SK-N-SH treated with all-trans-retinoic acid at 6 μM for 48 hours (cell line): ENCODE results near the gene PLA2G2F.

Experiments
- ATAC-seq: fragments of 200-7000 bp; cut with Tn5 transposase; 3 replicates; pipeline ENCODE4 v1.9.1; 2020; ENCODE audit warnings: mild to moderate bottlenecking, moderate library complexity
- ARNTL ChIP-seq: fragments of 450-650 bp; formaldehyde crosslinking; IDR thresholded peaks from 2 replicates; pipeline ENCODE4 v1.5.0; 2020; ENCODE audit warnings: low read depth, mild to moderate bottlenecking, moderate library complexity, borderline replicate concordance
- BACH2 ChIP-seq: fragments of 250-450 bp; sonication (Bioruptor Pico); IDR thresholded peaks from 2 replicates; pipeline ENCODE4 v1.9.0; 2021; ENCODE audit warnings: mild to moderate bottlenecking, borderline replicate concordance
- CSDC2 ChIP-seq: fragments of 250-450 bp; sonication (Bioruptor Pico); IDR thresholded peaks from 2 replicates; pipeline ENCODE4 v1.5.0; 2020; ENCODE audit warnings: mild to moderate bottlenecking, moderate library complexity
- CSRNP3 ChIP-seq: fragments of 250-450 bp; sonication (Bioruptor Pico); IDR thresholded peaks from 2 replicates; pipeline ENCODE4 v1.5.1; 2021; ENCODE audit warnings: mild to moderate bottlenecking, moderate library complexity
- ESRRG ChIP-seq: fragments of 250-450 bp; sonication (Bioruptor Pico); IDR thresholded peaks from 2 replicates; pipeline ENCODE4 v1.6.1; 2021; ENCODE audit warnings: mild to moderate bottlenecking
- GLIS3 ChIP-seq: fragments of 250-450 bp; sonication (Bioruptor Pico); IDR thresholded peaks from 2 replicates; pipeline ENCODE4 v1.5.0; 2020; ENCODE audit warnings: mild to moderate bottlenecking, moderate library complexity
- ISL1 ChIP-seq: fragments of 250-450 bp; sonication (Bioruptor Pico); IDR thresholded peaks from 2 replicates; pipeline ENCODE4 v2.1.2; 2022; ENCODE audit warnings: mild to moderate bottlenecking, moderate library complexity
- OSR1 ChIP-seq: fragments of 250-450 bp; sonication (Bioruptor Pico); IDR thresholded peaks from 2 replicates; pipeline ENCODE4 v1.8.0; 2022; ENCODE audit warnings: moderate library complexity, mild to moderate bottlenecking, inconsistent platforms
- PPARA ChIP-seq: fragments of 250-450 bp; sonication (Bioruptor Pico); IDR thresholded peaks from 2 replicates; pipeline ENCODE4 v1.5.0; 2020; ENCODE audit warnings: mild to moderate bottlenecking, borderline replicate concordance
- RARB ChIP-seq: fragments of 250-450 bp; sonication (Bioruptor Pico); IDR thresholded peaks from 2 replicates; pipeline ENCODE4 v1.8.0; 2021; ENCODE audit warnings: mild to moderate bottlenecking, moderate library complexity
- SNAI2 ChIP-seq: fragments of 250-450 bp; sonication (Bioruptor Pico); IDR thresholded peaks from 2 replicates; pipeline ENCODE4 v1.5.0; 2020; ENCODE audit warnings: mild to moderate bottlenecking, moderate library complexity
- TCF4 ChIP-seq: fragments of 250-450 bp; sonication (Bioruptor Pico); IDR thresholded peaks from 2 replicates; pipeline ENCODE4 v1.8.0; 2021; ENCODE audit warnings: mild to moderate bottlenecking, moderate library complexity, borderline replicate concordance
- TOX ChIP-seq: fragments of 250-450 bp; sonication (Bioruptor Pico); IDR thresholded peaks from 2 replicates; pipeline ENCODE4 v1.8.0; 2021; ENCODE audit warnings: mild to moderate bottlenecking, moderate library complexity, borderline replicate concordance
- ZC3H10 ChIP-seq: fragments of 250-450 bp; sonication (Bioruptor Pico); IDR thresholded peaks from 2 replicates; pipeline ENCODE4 v1.5.1; 2021; ENCODE audit warnings: mild to moderate bottlenecking, moderate library complexity
- ZFP3 ChIP-seq: fragments of 250-450 bp; sonication (Bioruptor Pico); IDR thresholded peaks from 2 replicates; pipeline ENCODE4 v1.5.0; 2020; ENCODE audit warnings: mild to moderate bottlenecking, moderate library complexity
- ZNF565 ChIP-seq: fragments of 450-650 bp; formaldehyde crosslinking; conservative IDR thresholded peaks from 2 replicates; pipeline ENCODE4 v1.5.0; 2020; ENCODE audit warnings: low read depth, mild to moderate bottlenecking, moderate library complexity
- ZNF70 ChIP-seq: fragments of 450-650 bp; formaldehyde crosslinking; IDR thresholded peaks from 2 replicates; pipeline ENCODE4 v1.5.0; 2020; ENCODE audit warnings: mild to moderate bottlenecking, moderate library complexity
- ZNF8 ChIP-seq: fragments of 450-650 bp; formaldehyde crosslinking; IDR thresholded peaks from 2 replicates; pipeline ENCODE4 v1.5.0; 2020; ENCODE audit warnings: mild to moderate bottlenecking, moderate library complexity
- TF ChIP-seq, protein P1 (sequence below): fragments of 250-450 bp; sonication (Bioruptor Pico); IDR thresholded peaks from 2 replicates; pipeline ENCODE4 v1.8.0; 2021; ENCODE audit warnings: low read depth, mild to moderate bottlenecking, moderate library complexity, borderline replicate concordance
- TF ChIP-seq, protein P2 (sequence below): fragments of 250-450 bp; sonication (Bioruptor Pico); IDR thresholded peaks from 2 replicates; pipeline ENCODE4 v1.5.0; 2020; ENCODE audit warnings: mild to moderate bottlenecking, moderate library complexity
- TF ChIP-seq, protein P3 (sequence below): fragments of 250-450 bp; sonication (Bioruptor Pico); IDR thresholded peaks from 2 replicates; pipeline ENCODE4 v1.5.1; 2020; ENCODE audit warnings: low read depth, mild to moderate bottlenecking, moderate library complexity

The PLA2G2F gene

GRCh38 chr1:20178634-20179370, 39.7 kb downstream of the PLA2G2F start:
- no peak for ATAC-seq
- TF ChIP-seq BACH2 (no peak), TOX (no peak), ZNF8 (CRISPR knock-in tag) (no peak), OSR1 (CRISPR knock-in tag) (no peak)
- TF ChIP-seq, protein P1, sequence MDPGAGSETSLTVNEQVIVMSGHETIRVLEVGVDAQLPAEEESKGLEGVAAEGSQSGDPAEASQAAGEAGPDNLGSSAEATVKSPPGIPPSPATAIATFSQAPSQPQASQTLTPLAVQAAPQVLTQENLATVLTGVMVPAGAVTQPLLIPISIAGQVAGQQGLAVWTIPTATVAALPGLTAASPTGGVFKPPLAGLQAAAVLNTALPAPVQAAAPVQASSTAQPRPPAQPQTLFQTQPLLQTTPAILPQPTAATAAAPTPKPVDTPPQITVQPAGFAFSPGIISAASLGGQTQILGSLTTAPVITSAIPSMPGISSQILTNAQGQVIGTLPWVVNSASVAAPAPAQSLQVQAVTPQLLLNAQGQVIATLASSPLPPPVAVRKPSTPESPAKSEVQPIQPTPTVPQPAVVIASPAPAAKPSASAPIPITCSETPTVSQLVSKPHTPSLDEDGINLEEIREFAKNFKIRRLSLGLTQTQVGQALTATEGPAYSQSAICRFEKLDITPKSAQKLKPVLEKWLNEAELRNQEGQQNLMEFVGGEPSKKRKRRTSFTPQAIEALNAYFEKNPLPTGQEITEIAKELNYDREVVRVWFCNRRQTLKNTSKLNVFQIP (CRISPR knock-in tag), result no peak

DNA sequence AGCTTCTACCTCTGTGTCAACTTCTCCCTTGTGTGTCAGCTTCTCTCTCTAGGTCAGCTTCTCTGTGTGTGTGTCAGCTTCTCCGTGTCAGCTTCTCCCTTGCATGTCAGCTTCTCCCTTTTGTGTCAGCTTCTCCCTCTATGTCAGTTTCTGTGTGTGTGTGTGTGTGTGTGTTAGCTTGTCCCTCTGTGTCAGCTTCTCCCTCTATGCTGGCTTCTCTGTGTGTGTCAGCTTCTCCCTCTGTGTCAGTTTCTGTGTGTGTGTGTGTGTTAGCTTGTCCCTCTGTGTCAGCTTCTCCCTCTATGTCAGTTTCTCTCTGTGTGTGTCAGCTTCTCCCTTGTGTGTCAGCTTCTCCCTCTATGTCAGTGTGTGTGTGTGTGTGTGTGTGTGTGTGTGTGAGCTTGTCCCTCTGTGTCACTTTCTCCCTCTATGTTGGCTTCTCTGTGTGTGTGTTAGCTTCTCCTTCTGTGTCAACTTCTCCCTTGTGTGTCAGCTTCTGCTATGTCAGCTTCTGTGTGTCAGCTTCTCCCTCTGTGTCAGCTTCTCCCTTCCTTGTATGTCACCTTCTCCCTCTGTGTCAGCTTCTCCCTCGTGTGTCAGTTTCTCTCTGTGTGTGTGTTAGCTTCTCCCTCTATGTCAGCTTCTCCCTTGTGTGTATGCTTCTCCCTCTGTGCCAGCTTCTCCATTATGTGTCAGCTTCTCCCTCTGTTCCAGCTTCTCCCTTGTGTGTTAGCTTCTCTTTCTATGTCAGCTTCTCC, 40.4 kb downstream of the PLA2G2F start:
- TF ChIP-seq TCF4 (CRISPR knock-in tag), result no peak
- TF ChIP-seq ISL1 (CRISPR knock-in tag), result no peak
- TF ChIP-seq ARNTL, result no peak
- TF ChIP-seq ZNF8 (CRISPR knock-in tag), result no peak
- TF ChIP-seq, protein P2, sequence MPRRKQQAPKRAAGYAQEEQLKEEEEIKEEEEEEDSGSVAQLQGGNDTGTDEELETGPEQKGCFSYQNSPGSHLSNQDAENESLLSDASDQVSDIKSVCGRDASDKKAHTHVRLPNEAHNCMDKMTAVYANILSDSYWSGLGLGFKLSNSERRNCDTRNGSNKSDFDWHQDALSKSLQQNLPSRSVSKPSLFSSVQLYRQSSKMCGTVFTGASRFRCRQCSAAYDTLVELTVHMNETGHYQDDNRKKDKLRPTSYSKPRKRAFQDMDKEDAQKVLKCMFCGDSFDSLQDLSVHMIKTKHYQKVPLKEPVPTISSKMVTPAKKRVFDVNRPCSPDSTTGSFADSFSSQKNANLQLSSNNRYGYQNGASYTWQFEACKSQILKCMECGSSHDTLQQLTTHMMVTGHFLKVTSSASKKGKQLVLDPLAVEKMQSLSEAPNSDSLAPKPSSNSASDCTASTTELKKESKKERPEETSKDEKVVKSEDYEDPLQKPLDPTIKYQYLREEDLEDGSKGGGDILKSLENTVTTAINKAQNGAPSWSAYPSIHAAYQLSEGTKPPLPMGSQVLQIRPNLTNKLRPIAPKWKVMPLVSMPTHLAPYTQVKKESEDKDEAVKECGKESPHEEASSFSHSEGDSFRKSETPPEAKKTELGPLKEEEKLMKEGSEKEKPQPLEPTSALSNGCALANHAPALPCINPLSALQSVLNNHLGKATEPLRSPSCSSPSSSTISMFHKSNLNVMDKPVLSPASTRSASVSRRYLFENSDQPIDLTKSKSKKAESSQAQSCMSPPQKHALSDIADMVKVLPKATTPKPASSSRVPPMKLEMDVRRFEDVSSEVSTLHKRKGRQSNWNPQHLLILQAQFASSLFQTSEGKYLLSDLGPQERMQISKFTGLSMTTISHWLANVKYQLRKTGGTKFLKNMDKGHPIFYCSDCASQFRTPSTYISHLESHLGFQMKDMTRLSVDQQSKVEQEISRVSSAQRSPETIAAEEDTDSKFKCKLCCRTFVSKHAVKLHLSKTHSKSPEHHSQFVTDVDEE (CRISPR knock-in tag), result no peak
- TF ChIP-seq ESRRG (CRISPR knock-in tag), result no peak
- no peak for ATAC-seq

DNA sequence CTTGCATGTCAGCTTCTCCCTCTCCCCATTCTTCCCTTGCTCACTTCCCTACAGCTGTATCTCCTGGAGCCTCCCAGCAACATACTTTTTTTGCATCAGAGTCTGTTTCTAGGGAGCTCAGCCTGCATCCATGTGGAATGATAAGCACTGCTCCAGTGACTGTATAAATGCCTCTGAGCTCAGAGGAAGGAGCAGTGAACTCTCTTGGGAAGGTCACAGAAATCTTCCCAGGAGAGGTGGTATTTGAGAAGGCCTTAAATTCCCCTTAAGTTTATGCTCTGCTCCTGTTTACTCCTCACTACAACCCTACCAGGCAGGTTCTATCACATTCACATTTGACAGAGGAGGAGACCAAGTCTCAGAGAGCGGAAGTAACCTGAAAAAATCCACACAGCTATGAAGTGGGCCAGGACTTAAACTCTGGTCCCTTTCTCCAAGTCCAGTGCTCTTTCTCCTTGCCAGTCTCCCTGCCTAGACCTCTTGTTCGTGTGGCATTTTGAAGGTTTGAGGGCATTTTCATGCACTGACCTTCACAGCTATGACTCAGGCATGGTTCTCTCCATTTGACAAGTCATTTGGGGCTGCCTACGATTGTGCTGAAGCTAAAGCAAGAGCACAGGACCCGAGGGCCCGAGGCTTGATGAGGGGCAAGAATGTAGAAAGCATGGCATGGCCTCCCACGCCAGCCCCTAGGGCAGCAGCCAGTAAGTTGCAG, 41.2 kb downstream of the PLA2G2F start:
- no peak for TF ChIP-seq ZC3H10 (CRISPR knock-in tag)
- no peak for TF ChIP-seq ARNTL
- no peak for TF ChIP-seq PPARA (CRISPR knock-in tag)
- TF ChIP-seq, protein P2 (CRISPR knock-in tag), result no peak
- no peak for TF ChIP-seq TOX
- TF ChIP-seq RARB (CRISPR knock-in tag), result no peak
- TF ChIP-seq BACH2, result no peak
- TF ChIP-seq ZNF8 (CRISPR knock-in tag), result no peak
- no peak for TF ChIP-seq ZNF565 (CRISPR knock-in tag)
- no peak for TF ChIP-seq ZFP3 (CRISPR knock-in tag)
- no peak for TF ChIP-seq ZNF70 (CRISPR knock-in tag)
- no peak for TF ChIP-seq OSR1 (CRISPR knock-in tag)
- ATAC-seq, result no peak

DNA sequence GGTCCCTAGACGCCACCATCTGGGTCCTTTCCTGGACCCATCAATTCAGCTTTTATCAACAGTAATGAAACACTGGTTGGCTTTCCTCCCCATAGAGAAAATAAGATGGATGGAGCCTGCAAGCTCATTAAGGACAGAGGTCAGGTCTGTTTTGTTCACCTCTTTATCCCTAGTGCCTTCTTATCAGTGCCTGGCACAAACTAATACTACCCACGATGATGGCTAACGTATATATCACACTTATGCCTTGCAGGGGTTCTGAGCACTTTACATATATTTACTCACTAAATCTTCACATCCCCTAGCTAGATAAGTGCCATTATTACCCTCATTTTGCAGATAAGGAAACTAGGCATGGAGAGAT, 41.7 kb downstream of the PLA2G2F start:
- no peak for ATAC-seq
- TF ChIP-seq ISL1 (CRISPR knock-in tag), result no peak
- no peak for TF ChIP-seq ZNF8 (CRISPR knock-in tag)
- no peak for TF ChIP-seq BACH2
- TF ChIP-seq OSR1 (CRISPR knock-in tag), result no peak
- no peak for TF ChIP-seq ARNTL
- TF ChIP-seq SNAI2 (CRISPR knock-in tag), result no peak
- TF ChIP-seq GLIS3 (CRISPR knock-in tag), result no peak
- TF ChIP-seq RARB (CRISPR knock-in tag), result no peak
- TF ChIP-seq TOX, result no peak
- TF ChIP-seq TCF4 (CRISPR knock-in tag), result no peak
- TF ChIP-seq, protein P3, sequence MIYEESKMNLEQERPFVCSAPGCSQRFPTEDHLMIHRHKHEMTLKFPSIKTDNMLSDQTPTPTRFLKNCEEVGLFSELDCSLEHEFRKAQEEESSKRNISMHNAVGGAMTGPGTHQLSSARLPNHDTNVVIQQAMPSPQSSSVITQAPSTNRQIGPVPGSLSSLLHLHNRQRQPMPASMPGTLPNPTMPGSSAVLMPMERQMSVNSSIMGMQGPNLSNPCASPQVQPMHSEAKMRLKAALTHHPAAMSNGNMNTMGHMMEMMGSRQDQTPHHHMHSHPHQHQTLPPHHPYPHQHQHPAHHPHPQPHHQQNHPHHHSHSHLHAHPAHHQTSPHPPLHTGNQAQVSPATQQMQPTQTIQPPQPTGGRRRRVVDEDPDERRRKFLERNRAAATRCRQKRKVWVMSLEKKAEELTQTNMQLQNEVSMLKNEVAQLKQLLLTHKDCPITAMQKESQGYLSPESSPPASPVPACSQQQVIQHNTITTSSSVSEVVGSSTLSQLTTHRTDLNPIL (CRISPR knock-in tag), result no peak
- TF ChIP-seq PPARA (CRISPR knock-in tag), result no peak
- TF ChIP-seq ZC3H10 (CRISPR knock-in tag), result no peak
- no peak for TF ChIP-seq CSRNP3
- TF ChIP-seq CSDC2 (CRISPR knock-in tag), result no peak
- no peak for TF ChIP-seq ZNF70 (CRISPR knock-in tag)
- TF ChIP-seq ZNF565 (CRISPR knock-in tag), result no peak
